Measurements from ENCODE around the gene IGFL2. TPM values are rescaled to one million over a fixed set of nuclear protein-coding genes. Genes with fewer than 3 reads are reported as not detected.
"Not testable (repeated sequence)": the region's sequence is repeated elsewhere in the genome, so short reads cannot be mapped to it uniquely, and the experiment has no call there.

The IGFL2 gene
- total and polyA plus RNA-seq, 2 donors from 2014 or later, result not detected

GRCh38 chr19:46155237-46155636 is 7.2 kb downstream of the IGFL2 start:
- Histone ChIP-seq H3K4me1 (ENCODE audit: control insufficient read depth in 2 of 3, insufficient read depth in 2 of 3, low read depth in 1 of 3, low read length in 3 of 3) (no peaks in the 10 kb centered on the region), H3K36me3 (ENCODE audit: control insufficient read depth in 2 of 3, insufficient read depth in 3 of 3, low read length in 3 of 3) (no peaks in the 10 kb centered on the region), H3K4me3 (ENCODE audit: low read length in 3 of 3) (no peak overlapping the region), H3K9me3 (ENCODE audit: control insufficient read depth in 2 of 3, insufficient read depth in 1 of 3, low read length in 3 of 3) (no peaks in the 10 kb centered on the region), H3K27me3 (ENCODE audit: control insufficient read depth, insufficient read depth, low read length) (no peaks in the 10 kb centered on the region), H3K9ac (ENCODE audit: low read length in 3 of 3) (no peak overlapping the region), H3K27ac (ENCODE audit: low read depth in 2 of 2, low read length in 2 of 2) (no peak overlapping the region)
- DNase-seq (no peak), FAIRE-seq (no peak)
- intact Hi-C loops (cut with DNase I), result no loop called here
- TF ChIP-seq, protein P1, sequence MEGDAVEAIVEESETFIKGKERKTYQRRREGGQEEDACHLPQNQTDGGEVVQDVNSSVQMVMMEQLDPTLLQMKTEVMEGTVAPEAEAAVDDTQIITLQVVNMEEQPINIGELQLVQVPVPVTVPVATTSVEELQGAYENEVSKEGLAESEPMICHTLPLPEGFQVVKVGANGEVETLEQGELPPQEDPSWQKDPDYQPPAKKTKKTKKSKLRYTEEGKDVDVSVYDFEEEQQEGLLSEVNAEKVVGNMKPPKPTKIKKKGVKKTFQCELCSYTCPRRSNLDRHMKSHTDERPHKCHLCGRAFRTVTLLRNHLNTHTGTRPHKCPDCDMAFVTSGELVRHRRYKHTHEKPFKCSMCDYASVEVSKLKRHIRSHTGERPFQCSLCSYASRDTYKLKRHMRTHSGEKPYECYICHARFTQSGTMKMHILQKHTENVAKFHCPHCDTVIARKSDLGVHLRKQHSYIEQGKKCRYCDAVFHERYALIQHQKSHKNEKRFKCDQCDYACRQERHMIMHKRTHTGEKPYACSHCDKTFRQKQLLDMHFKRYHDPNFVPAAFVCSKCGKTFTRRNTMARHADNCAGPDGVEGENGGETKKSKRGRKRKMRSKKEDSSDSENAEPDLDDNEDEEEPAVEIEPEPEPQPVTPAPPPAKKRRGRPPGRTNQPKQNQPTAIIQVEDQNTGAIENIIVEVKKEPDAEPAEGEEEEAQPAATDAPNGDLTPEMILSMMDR (IDR thresholded peaks at IDR 0.05; ENCODE audit: borderline replicate concordance, extremely low read depth, insufficient read depth), result no peak

DNA sequence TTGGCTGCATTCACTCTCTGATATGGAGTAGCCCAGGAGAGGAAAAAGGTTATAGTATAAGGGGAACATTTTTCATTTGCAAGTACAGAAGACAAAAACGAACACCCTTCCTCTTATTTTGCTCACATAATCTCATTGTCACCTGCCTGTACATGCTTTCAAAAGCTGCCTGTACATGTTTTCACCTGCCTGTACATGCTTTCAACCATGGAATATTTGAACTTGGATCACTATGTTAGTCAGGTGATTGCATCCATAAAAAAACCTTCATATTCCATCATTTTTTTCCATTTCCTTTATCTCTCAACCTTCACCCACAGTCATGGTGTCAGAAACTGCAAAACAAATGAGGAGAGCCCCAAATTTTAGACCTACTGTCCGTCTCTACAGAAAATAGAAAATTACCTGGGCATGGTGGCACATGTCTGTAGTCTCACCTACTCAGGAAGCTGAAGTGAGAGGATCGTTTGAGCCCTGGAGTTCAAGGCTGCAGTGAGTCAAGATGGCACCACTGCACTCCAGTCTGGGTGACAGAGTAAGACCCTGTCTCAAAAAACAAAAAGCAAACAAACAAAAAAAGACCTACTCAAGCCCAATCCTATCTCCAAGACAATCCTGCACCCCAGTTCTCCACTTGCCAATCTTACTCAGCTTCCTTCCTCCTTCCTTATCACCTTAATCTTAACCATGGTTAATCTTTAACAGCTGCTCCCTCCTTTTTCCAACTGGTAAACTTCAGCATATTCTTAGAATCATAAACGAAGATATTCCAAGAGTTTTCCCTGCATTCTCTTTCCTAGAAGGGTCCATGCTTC is 11.6 kb downstream of the IGFL2 start:
- DNase-seq (no peak), FAIRE-seq (no peak)
- Histone ChIP-seq H3K9me3 (ENCODE audit: control insufficient read depth in 2 of 3, insufficient read depth in 1 of 3, low read length in 3 of 3) (peaks cover 0 to 4% (median 0%) of the 10 kb centered on the region in 3 donors), H3K27me3 (ENCODE audit: control insufficient read depth, insufficient read depth, low read length) (no peaks in the 10 kb centered on the region), H3K36me3 (ENCODE audit: control insufficient read depth in 2 of 3, insufficient read depth in 3 of 3, low read length in 3 of 3) (no peaks in the 10 kb centered on the region), H3K4me1 (ENCODE audit: control insufficient read depth in 2 of 3, insufficient read depth in 2 of 3, low read depth in 1 of 3, low read length in 3 of 3) (no peaks in the 10 kb centered on the region), H3K9ac (ENCODE audit: low read length in 3 of 3) (no peak overlapping the region), H3K4me3 (ENCODE audit: low read length in 3 of 3) (no peak overlapping the region), H3K27ac (ENCODE audit: low read depth in 2 of 2, low read length in 2 of 2) (no peak overlapping the region)
- intact Hi-C loops (cut with DNase I), result no loop called here
- TF ChIP-seq, protein P1 (IDR thresholded peaks at IDR 0.05; ENCODE audit: borderline replicate concordance, extremely low read depth, insufficient read depth), result no peak

DNA sequence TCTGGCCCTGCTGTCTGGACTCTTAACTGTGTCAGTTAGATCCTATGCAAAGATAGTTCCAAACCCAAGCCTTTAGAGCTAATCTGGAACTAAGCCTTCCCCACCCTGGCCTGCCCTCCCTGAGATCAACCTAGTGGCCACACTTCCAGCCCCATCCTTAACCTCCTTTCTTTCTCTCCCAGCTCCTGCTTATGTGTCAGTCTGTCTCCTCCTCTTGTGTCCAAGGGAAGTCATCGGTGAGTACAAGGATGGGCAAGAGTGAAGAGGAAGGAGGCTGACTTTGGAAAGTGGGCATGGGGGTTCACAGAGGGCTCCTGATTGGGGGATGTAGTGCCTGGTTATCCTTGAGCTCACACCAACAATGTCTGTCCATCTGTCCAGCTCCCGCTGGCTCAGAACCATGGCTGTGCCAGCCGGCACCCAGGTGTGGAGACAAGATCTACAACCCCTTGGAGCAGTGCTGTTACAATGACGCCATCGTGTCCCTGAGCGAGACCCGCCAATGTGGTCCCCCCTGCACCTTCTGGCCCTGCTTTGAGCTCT is 12.3 kb downstream of the IGFL2 start:
- Histone ChIP-seq H3K36me3 (ENCODE audit: control insufficient read depth in 2 of 3, insufficient read depth in 3 of 3, low read length in 3 of 3) (no peaks in the 10 kb centered on the region), H3K4me1 (ENCODE audit: control insufficient read depth in 2 of 3, insufficient read depth in 2 of 3, low read depth in 1 of 3, low read length in 3 of 3) (no peaks in the 10 kb centered on the region), H3K27ac (ENCODE audit: low read depth in 2 of 2, low read length in 2 of 2) (no peak overlapping the region), H3K9me3 (ENCODE audit: control insufficient read depth in 2 of 3, insufficient read depth in 1 of 3, low read length in 3 of 3) (peaks cover 0 to 4% (median 0%) of the 10 kb centered on the region in 3 donors), H3K27me3 (ENCODE audit: control insufficient read depth, insufficient read depth, low read length) (no peaks in the 10 kb centered on the region), H3K9ac (ENCODE audit: low read length in 3 of 3) (no peak overlapping the region), H3K4me3 (ENCODE audit: low read length in 3 of 3) (no peak overlapping the region)
- intact Hi-C loops (cut with DNase I), result no loop called here
- TF ChIP-seq, protein P1 (IDR thresholded peaks at IDR 0.05; ENCODE audit: borderline replicate concordance, extremely low read depth, insufficient read depth), result no peak
- DNase-seq (no peak), FAIRE-seq (no peak)

DNA sequence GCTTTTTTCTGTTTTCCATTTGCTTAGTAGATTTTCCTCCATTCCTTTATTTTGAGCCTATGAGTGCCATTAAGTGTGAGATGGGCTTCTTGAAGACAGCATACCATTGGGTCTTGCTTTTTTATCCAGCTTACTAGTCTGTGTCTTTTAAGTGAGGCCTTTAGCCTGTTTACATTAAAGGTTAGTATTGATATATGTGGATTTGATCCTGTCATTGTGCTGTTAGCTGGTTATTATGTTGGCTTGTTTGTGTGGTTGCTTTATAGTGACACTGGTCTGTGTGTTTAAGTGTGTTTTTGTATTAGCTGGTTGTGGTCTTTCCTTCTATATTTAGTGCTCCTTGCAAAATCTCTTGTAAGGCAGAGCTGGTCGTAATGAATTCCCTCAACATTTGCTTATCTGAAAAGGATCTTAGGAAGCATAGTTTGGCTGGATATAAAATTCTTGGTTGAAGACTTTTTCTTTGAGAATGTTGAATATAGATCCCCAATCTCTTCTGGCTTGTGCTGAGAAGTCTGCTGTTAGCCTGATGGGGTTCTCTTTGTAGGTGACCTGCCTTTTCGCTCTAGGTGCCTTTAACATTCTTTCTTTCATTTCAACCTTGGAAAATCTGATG is 13.7 kb downstream of the IGFL2 start:
- H3K4me1 ChIP-seq (ENCODE audit: control insufficient read depth in 2 of 3, insufficient read depth in 2 of 3, low read depth in 1 of 3, low read length in 3 of 3); H3K36me3 ChIP-seq (ENCODE audit: control insufficient read depth in 2 of 3, insufficient read depth in 3 of 3, low read length in 3 of 3); DNase-seq; H3K27me3 ChIP-seq (ENCODE audit: control insufficient read depth, insufficient read depth, low read length); intact Hi-C loops (cut with DNase I); H3K27ac ChIP-seq (ENCODE audit: low read depth in 2 of 2, low read length in 2 of 2); H3K9ac ChIP-seq (ENCODE audit: low read length in 3 of 3); H3K4me3 ChIP-seq (ENCODE audit: low read length in 3 of 3); FAIRE-seq; H3K9me3 ChIP-seq (ENCODE audit: control insufficient read depth in 2 of 3, insufficient read depth in 1 of 3, low read length in 3 of 3): not testable (repeated sequence)

Measured in kidney (tissue), 14 donors.